Epidermal melanocyte (primary cell): ENCODE measurements around the gene ZBED6.
"Not testable (repeated sequence)": the region's sequence is repeated elsewhere in the genome, so short reads cannot be mapped to it uniquely, and the experiment has no call there.

ENCODE experiments used
- DNase-seq: peaks from one replicate; pipeline ENCODE4 v3.0.0; 2011; ENCODE audit warnings: low spot score; ENCODE audit not compliant: insufficient read length

Gene ZBED6, protein sequence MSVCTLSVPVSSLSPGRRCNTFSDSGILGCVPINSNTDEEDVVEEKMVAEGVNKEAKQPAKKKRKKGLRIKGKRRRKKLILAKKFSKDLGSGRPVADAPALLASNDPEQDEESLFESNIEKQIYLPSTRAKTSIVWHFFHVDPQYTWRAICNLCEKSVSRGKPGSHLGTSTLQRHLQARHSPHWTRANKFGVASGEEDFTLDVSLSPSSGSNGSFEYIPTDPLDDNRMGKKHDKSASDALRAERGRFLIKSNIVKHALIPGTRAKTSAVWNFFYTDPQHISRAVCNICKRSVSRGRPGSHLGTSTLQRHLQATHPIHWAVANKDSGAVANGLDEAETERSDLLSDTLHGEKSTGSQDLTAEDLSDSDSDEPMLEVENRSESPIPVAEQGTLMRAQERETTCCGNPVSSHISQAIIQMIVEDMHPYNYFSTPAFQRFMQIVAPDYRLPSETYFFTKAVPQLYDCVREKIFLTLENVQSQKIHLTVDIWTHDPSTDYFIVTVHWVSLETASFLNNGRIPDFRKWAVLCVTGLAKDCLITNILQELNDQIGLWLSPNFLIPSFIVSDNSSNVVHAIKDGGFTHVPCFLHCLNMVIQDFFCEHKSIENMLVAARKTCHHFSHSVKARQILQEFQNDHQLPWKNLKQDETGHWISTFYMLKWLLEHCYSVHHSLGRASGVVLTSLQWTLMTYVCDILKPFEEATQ (N-terminal part only)

DNA sequence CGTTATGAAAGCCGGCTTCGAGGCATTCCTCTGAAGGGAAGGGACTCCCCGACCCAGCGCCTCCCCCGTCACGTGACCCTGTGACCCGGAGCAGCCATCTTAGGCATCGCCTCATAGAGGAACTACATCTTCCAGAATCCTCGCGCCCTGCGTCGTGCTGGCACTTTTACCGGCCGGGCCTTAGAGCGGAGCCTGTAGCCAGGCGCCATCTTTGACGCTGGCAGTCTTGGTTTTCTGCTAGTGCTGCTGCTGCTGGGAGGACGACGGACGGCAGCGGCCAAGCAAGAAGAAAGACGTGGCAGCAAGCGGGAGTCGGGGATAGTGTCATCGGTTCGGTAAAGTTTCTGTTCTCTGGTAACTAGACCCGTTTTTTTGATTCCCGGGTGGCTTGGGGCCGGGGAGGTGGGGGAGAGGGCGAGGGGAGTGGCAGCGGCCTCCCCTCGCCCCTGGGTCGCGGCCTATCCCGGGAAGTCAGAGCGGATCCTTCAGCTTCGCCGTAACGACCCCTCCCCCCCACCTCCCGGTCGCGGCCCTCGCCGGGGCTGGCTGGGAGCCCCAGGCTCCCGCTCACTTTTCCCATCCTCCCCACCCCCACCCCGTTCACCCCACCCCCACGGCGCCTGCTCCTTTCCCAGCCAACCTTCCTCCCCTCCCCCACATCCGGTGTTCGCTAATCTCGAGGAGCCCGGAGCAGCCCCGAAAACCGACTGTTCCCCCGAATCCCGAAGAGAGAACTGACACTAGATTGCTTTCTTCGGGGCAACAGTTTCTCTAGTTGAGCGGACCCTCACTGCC, at the start of gene ZBED6, which contains the start of gene ZC3H11A:
Gene ZBED6, plus strand, starts transcription at position 183 of the 795 bp plus-strand sequence. CDS start 1,900 bp downstream, outside the sequence.
Gene ZC3H11A, plus strand, starts transcription at position 183 of the 795 bp plus-strand sequence. CDS start 21,448 bp downstream, outside the sequence.
- peak; percentile 95 for DNase-seq

DNA sequence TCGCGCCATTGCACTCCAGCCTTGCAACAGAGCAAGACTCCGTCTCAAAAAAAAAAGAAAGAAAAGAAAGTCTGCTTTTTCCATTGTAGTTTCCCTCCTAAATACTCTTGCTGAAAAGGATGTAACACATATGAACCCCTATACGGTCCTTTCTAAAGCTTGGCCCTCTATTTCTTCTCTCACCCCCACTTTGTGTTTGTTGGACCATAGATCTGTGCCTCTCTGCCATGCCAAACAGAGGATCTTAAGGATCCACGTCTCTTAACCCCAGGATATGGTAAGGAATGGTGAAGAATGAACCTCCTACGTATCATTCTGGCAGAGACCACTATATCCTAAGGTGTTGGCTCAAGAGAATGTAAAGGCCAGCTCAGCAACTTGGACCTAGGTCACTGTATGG, 49.1 kb upstream of the ZBED6 start:
- DNase-seq = no peak

DNA sequence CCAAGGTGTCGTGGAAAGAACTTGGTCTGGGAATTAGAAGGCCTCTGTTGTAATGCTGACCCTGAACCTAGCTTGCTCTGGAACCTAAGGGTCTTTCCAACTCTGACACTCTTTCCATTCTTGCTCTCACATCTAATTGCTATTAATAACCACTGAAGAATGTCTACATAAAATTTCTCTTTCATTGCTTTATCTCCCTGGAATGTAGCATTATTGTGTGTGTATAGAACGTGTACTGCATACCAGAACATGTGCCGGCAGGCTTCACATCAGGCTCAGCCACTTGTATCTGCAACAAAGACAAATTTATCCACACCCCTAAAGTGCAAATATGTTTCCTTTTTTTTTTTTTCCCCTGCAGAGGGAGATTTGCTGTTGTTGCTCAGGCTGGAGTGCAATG, 44.4 kb upstream of the ZBED6 start:
- DNase-seq = no peak

DNA sequence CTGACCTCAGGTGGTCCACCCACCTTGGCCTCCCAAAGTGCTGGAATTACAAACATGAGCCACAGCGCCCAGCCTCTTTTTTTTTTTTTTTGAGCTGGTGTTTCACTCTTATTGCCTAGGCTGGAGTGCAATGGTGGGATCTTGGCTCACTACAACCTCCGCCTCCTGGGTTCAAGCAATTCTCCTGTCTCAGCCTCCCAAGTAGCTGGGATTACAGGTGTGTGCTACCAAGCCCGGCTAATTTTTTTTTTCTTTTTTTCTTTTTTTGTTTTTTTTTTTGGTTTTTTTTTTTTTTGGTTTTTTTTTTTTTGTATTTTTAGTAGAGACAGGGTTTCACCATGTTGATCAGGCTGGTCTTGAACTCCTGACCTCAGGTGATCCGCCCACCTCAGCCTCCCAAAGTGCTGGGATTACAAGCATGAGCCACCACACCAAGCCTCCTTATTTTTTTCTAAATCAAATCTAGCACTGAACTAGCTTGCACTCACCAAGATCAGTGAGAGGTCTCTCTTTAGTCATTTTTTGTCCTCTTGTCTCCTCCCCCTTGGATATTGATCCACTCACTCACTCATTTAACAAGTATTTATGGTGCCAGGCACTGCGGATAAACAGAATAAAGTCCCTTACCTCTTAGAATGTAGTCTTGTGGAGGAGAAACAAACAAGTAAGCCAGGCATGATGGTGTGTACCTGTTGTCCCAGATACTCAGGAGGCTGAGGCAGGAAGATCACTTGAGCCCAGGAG, 43.6 kb upstream of the ZBED6 start:
- DNase-seq = not testable (repeated sequence)

DNA sequence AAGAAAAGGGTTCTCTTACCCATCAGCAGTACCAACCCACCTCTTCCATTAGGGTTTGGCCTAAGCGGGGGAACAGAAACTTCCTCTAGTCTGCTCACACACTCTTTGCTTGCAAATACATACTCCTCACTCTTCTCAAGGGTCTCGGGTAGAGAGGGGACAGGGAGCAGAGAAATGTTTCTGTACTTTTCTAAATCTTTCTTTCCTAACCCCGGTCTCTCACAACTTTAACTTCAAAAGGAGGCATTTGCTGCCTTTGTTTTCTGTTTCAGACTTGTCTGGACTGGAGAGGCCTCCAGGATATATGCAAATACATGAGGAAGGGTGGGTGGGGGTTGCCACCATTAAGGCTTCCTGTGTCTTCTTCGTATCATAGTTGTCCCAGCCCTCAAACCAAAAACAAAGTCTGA, 41.0 kb upstream of the ZBED6 start:
- no peak for DNase-seq

DNA sequence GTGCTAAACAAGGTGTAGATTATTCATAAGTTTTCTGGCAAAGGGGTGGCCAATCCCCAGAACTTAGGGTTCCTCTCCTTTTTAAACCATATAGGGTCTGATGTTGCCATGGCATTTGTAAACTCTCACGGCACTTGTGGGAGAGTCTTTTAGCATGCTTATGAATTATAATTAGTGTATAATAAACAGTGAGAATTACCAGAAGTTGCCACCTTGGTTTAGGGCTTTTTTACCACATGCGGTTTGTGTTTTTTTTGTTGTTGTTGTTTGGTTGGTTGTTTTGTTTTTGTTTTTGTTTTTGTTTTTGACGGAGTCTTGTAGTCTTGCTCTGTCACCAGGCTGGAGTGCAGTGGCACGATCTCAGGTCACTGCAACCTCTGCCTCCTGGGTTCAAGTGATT, 39.4 kb upstream of the ZBED6 start:
- DNase-seq = no peak

DNA sequence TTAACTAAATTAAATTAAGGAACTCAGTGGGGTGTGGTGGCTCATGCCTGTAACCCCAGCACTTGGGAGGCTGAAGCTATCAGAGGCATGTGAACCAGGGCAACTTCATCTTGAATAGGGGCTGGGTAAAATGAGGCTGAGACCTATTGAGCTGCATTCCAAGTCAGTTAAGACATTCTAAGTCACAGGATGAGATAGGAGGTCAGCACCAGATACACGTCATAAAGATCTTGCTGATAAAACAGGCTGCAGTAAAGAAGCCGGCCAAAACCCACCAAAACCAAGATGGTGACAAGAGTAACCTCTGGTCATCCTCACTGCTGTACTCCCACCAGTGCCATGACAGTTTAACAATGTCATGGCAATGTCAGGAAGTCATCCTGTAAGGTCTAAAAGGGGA, 36.7 kb upstream of the ZBED6 start:
- DNase-seq = not testable (repeated sequence)

DNA sequence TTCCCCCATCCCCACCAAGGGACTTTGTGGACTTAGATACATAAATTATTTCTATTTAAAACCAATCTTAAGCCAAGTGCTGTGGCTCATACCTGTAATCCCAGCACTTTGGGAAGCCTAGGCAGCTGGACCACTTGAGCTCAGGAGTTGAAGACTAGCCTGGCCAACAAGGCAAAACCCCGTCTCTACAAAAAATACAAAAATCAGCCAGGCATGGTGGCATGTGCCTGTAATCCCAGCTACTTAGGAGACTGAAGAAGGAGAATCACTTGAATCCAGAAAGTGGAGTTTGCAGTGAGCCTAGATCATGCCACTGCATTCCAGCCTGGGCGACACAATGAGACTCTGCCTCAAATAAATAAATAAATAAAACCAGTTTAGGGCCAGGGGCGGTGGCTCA, 34.9 kb upstream of the ZBED6 start:
- DNase-seq = no peak

DNA sequence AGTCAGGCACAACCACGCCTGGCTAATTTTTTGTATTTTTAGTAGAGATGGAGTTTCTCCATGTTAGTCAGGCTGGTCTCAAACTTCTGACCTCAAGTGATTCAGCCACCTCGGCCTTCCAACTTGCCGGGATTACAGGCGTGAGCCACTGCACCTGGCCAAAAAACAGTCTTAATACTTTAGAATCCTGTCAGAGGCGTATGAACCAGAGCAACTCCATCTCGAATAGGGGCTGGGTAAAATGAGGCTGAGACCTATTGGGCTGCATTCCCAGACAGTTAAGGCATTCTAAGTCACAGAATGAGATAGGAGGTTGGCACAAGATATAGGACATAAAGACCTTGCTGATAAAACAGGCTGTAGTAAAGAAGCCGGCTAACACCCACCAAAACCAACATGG, 33.5 kb upstream of the ZBED6 start:
- DNase-seq = not testable (repeated sequence)

DNA sequence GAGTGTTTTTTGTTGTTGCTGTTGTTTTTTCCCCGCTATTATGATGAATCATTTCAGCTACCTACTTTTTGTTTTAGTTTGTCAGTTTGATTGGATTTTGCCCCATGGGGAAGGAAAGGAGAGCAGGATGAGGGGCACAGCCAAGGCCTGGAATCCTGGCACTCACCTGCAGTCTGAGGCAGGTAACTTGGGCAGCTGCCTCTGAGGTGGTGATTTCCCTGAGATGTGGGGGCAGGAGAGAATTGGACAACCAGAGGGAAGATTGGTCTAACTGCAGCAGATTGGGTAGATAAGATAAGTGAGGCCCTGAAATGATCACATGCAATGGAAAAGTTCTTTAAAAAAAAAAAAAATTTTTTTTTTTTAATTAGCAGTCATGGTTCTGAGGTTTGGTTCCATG, 31.9 kb upstream of the ZBED6 start:
- DNase-seq = no peak

DNA sequence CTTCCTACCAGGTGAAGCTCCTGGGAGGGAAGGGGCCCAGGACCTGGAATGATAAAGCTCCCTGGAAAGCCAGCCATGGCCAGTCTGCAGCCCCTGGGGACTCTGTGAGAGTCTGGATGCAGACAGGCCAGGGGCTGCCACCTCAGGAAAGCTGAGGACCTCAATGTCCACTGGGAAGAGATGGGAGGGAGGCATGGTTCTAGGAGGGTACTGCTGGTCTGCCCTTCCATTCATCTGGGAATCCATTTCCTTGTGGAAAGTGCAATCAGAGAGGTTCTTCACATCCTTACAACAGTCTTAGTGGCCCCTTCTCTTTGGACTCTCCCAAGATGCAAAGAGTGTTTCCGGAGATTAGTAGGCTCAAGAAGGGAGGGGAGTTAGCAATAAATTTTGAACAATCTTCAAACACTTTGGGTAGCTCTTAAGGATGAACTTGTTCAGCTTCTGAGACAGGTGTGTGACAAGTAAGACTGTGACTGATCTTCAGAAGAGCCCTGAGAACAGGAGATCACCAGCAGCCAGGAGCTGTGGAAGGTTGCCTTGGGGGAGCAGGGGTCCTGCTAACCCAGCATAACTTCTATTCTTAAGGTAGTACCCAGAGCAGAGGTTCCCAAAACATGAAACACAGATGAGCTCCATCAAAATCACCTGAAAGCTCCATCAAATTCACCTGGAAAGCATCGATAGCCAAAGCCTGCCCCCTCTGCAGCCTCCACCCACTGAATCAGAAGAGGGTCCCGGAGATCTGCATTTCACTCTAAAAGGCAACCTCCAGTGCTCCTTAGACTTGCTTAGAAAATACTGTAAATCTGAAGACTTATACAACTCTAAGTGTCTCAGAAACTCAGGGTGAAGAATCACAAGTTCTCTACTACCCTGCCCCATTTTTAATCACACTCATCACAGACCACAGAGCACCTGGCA, 31.1 kb upstream of the ZBED6 start:
- no peak for DNase-seq

DNA sequence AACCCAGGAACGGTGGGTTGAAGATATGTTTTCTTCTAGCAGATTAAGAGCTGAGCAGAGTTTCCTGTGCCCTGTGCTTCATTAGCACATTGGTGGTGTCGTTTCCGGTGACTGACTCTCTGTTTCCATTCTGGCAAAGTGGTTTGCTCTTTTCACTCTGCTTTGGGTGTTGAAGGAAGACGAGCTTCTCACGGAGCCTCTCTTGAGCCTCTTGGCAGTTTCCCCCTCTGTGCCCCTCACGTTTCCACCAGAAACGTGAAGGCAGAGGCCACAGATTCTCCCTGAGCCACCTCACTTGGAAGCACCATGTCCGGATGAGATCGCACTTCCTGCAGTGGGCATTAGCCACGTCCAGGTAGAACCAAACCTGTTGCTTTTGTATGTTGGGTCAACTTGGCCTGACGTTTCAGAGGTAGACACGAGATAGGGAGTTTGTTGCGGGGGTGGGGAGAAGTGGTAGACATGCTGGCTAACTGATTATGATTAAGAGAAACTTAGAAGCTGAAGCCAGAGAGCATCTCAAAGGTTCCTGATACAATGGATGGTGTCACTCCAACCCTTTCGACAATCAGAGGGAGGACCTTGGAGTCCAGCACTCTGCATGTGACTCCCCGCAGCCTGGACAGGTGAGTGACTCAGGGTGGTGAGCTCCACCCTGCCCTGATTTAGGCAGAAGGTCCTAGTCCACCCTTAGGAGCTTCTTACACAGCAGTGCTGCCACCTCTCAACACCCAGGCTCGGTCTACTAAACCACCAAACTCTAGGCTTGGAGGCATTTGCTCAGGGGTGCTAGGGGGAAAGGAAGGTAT, 30.2 kb upstream of the ZBED6 start, which contains the start of gene LAX1:
Gene LAX1, plus strand, starts transcription at position 155 of the 809 bp plus-strand sequence. Its CDS starts 383 bp downstream, at position 538.
- no peak for DNase-seq

DNA sequence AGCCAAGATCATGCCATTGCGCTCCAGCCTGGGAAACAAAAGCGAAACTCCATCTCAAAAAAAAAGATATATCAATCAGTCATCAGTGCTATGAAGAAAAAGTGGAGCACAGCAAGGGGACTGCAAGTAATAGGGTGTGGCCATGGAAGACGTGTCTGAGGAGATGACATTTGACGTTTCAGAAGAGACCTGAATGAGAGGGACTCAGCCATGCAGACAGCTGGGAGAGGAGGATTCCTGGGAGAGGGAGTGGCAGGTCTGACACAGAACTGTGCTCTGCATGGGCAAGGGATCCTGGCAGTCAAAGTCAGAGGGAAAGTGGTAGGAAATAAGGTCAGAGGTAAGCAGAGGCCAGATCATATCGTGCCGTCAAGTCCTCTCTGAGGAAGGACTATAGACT, 27.2 kb upstream of the ZBED6 start:
- DNase-seq = no peak

DNA sequence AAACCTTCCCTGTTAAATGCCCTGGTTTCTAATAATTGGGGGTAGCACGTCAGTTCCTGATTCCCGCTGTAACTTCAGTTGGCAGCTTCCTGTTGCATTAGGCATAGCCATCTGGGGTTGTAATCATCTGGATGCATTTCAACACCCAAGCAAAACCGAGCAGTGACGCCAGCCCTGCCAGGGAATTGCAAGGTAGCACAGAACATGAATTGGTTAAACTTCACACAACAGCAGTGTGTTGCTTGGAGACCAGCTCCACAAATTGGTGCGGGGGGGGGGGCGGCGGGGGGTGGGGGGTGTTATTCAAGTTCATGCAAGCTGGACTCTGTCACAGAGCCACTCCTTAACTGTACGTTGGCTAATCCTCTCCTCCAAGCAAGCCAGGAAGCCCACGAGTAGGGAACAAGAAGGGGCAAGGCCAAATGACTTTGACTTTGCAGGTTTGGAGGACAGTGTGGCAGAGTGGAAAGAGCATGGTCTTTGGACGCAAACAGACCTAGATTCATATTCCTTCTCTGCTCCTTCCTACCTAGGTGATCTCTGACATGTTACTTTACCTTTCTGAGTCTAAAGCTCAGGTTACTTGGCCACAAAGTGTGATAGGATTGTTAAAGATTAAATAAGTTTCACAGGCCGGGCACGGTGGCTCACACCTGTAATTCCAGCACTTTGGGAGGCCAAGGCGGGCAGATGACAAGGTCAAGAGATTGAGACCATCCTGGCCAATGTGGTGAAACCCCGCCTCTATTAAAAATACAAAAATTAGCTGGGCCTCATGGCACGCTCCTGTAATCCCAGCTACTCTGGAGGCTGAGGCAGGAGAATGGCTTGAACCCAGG, 25.7 kb upstream of the ZBED6 start:
- no peak for DNase-seq

DNA sequence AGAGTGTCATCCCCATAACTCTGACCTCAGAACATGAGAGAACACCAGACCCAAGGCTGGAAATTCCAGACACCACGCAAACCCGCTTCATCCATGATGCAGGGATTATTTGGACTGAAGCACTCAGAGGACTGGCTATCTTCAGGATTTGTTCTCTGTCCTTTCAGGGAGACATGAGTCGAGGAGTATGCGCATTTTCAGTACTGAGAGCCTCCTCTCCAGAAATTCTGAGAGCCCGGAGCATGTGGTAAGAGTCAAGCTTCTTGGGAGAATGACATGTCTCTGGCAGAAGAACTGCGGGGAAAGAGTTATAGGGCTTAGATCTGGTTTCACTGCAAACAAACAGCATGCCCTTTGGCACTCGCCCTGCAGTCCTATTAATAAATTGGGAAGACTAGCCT, 23.5 kb upstream of the ZBED6 start:
- DNase-seq = no peak

DNA sequence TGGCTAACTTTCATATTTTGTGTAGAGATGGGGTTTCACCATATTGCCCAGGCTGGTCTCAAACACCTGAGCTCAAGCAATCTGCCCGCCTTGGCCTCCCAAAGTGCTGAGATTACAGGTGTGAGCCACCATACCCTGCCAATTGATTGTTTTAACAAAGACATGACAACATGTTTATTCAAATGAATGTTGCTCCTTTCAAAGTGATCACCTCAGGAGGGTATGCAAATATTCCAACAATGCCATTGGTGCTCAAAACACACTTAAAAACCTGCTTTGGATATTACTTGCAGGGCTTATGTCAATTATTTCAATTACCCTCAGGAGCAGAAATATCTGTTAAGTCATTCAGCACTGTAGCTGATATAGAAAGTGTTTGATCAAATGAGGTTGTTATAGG, 22.6 kb upstream of the ZBED6 start:
- DNase-seq = no peak

DNA sequence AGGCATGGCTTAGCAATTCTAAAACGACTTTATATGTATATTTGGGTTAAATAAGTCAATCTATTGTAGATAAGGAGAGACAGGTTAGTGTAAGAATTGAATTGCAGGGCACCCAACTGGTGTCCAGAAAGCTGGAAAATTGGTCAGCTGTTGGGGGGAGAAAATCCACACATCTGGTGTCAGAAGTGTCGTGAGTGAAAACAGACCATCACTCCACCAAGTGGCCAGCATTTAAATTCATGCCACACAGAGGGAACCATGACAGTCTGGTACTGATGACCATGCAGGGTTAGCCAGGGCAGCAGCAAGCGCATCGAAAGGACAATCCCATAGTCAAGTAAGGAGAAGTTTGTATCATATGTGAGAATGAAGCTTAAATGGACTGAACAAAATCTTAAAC, 18.8 kb upstream of the ZBED6 start:
- no peak for DNase-seq

DNA sequence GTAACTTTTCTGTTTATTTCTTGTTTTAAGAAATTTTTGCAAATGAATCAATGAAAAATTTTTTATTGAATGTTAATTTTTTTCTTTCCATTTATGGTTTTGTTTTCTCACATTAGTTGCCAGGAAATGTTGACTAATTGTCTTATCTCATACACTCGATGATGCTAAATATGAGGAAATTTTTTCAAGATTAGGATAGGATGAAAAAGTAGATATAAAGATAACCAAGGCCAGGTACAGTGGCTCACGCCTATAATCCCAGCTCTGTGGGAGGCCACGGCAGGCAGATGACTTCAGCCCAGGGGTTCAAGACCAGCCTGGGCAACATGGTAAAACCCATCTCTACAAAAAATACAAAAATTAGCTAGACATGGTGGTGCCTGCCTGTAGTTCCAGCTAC, 17.8 kb upstream of the ZBED6 start:
- DNase-seq = no peak
